ENCODE results near the gene DYNLRB1. TPM values are rescaled to one million over a fixed set of nuclear protein-coding genes. Genes with fewer than 3 reads are reported as not detected.

The DYNLRB1 gene
- total and polyA plus RNA-seq, 2 of the 13 experiments (the other 11 are each of a cell fraction or from before 2014, with no cell fraction given), result 140 to 244 TPM

DNA sequence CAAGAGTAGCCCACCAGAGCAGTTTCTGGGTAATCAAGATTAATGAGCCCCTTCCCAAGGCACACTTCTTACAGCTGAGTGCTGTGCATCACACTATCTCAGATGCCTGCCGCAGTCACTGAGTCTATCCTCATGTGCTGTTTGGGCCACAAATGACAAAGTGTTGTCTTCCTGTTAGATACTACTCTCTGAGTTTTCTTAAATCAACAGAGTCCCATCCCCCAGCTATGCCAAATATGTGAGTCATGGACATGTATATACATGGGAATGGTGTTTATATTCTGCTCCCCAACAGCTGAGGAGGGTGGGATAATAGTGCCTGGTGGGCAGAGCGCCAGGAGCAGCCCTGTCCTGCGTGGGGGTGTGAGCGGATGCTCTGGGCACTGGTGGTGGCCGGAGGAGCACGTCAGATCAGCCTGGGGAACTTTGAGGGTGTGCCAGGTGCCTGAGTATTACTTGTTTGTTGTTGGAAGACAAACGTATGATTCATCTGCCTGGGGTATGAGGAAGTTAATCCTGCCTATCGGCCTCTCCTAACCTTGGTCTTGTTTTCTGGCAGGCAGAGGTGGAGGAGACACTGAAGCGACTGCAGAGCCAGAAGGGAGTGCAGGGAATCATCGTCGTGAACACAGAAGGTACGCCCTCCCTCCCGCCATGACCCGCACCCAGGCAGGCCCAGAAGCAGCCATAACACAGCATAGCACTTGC, 9.6 kb downstream of the DYNLRB1 start (continued):
- TF ChIP-seq, protein P1, sequence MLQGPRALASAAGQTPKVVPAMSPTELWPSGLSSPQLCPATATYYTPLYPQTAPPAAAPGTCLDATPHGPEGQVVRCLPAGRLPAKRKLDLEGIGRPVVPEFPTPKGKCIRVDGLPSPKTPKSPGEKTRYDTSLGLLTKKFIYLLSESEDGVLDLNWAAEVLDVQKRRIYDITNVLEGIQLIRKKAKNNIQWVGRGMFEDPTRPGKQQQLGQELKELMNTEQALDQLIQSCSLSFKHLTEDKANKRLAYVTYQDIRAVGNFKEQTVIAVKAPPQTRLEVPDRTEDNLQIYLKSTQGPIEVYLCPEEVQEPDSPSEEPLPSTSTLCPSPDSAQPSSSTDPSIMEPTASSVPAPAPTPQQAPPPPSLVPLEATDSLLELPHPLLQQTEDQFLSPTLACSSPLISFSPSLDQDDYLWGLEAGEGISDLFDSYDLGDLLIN (CRISPR knock-in tag; IDR thresholded peaks at IDR 0.05; ENCODE audit: borderline replicate concordance), result no peak
- TF ChIP-seq, protein P2, sequence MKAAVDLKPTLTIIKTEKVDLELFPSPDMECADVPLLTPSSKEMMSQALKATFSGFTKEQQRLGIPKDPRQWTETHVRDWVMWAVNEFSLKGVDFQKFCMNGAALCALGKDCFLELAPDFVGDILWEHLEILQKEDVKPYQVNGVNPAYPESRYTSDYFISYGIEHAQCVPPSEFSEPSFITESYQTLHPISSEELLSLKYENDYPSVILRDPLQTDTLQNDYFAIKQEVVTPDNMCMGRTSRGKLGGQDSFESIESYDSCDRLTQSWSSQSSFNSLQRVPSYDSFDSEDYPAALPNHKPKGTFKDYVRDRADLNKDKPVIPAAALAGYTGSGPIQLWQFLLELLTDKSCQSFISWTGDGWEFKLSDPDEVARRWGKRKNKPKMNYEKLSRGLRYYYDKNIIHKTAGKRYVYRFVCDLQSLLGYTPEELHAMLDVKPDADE (CRISPR knock-in tag; IDR thresholded peaks at IDR 0.05), result no peak
- TF ChIP-seq, protein P3, sequence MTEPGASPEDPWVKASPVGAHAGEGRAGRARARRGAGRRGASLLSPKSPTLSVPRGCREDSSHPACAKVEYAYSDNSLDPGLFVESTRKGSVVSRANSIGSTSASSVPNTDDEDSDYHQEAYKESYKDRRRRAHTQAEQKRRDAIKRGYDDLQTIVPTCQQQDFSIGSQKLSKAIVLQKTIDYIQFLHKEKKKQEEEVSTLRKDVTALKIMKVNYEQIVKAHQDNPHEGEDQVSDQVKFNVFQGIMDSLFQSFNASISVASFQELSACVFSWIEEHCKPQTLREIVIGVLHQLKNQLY (CRISPR knock-in tag; IDR thresholded peaks at IDR 0.05), result peak; percentile 84
- TF ChIP-seq, protein P4, sequence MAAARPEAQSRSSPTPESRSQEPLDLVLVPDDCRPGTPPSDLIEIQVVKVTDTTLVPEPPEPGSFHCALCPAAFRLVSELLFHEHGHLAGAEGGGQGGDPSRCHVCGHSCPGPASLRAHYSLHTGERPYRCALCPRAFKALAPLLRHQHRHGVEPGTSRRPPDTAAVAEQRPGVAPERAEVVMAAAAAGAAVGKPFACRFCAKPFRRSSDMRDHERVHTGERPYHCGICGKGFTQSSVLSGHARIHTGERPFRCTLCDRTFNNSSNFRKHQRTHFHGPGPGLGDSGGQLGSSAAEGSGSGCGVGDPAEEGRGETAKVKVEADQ (CRISPR knock-in tag; IDR thresholded peaks at IDR 0.05; ENCODE audit: borderline replicate concordance), result no peak
- TF ChIP-seq, protein P5, sequence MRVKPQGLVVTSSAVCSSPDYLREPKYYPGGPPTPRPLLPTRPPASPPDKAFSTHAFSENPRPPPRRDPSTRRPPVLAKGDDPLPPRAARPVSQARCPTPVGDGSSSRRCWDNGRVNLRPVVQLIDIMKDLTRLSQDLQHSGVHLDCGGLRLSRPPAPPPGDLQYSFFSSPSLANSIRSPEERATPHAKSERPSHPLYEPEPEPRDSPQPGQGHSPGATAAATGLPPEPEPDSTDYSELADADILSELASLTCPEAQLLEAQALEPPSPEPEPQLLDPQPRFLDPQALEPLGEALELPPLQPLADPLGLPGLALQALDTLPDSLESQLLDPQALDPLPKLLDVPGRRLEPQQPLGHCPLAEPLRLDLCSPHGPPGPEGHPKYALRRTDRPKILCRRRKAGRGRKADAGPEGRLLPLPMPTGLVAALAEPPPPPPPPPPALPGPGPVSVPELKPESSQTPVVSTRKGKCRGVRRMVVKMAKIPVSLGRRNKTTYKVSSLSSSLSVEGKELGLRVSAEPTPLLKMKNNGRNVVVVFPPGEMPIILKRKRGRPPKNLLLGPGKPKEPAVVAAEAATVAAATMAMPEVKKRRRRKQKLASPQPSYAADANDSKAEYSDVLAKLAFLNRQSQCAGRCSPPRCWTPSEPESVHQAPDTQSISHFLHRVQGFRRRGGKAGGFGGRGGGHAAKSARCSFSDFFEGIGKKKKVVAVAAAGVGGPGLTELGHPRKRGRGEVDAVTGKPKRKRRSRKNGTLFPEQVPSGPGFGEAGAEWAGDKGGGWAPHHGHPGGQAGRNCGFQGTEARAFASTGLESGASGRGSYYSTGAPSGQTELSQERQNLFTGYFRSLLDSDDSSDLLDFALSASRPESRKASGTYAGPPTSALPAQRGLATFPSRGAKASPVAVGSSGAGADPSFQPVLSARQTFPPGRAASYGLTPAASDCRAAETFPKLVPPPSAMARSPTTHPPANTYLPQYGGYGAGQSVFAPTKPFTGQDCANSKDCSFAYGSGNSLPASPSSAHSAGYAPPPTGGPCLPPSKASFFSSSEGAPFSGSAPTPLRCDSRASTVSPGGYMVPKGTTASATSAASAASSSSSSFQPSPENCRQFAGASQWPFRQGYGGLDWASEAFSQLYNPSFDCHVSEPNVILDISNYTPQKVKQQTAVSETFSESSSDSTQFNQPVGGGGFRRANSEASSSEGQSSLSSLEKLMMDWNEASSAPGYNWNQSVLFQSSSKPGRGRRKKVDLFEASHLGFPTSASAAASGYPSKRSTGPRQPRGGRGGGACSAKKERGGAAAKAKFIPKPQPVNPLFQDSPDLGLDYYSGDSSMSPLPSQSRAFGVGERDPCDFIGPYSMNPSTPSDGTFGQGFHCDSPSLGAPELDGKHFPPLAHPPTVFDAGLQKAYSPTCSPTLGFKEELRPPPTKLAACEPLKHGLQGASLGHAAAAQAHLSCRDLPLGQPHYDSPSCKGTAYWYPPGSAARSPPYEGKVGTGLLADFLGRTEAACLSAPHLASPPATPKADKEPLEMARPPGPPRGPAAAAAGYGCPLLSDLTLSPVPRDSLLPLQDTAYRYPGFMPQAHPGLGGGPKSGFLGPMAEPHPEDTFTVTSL (CRISPR knock-in tag; IDR thresholded peaks at IDR 0.05; ENCODE audit: borderline replicate concordance), result peak; percentile 97
- TF ChIP-seq, protein P6, sequence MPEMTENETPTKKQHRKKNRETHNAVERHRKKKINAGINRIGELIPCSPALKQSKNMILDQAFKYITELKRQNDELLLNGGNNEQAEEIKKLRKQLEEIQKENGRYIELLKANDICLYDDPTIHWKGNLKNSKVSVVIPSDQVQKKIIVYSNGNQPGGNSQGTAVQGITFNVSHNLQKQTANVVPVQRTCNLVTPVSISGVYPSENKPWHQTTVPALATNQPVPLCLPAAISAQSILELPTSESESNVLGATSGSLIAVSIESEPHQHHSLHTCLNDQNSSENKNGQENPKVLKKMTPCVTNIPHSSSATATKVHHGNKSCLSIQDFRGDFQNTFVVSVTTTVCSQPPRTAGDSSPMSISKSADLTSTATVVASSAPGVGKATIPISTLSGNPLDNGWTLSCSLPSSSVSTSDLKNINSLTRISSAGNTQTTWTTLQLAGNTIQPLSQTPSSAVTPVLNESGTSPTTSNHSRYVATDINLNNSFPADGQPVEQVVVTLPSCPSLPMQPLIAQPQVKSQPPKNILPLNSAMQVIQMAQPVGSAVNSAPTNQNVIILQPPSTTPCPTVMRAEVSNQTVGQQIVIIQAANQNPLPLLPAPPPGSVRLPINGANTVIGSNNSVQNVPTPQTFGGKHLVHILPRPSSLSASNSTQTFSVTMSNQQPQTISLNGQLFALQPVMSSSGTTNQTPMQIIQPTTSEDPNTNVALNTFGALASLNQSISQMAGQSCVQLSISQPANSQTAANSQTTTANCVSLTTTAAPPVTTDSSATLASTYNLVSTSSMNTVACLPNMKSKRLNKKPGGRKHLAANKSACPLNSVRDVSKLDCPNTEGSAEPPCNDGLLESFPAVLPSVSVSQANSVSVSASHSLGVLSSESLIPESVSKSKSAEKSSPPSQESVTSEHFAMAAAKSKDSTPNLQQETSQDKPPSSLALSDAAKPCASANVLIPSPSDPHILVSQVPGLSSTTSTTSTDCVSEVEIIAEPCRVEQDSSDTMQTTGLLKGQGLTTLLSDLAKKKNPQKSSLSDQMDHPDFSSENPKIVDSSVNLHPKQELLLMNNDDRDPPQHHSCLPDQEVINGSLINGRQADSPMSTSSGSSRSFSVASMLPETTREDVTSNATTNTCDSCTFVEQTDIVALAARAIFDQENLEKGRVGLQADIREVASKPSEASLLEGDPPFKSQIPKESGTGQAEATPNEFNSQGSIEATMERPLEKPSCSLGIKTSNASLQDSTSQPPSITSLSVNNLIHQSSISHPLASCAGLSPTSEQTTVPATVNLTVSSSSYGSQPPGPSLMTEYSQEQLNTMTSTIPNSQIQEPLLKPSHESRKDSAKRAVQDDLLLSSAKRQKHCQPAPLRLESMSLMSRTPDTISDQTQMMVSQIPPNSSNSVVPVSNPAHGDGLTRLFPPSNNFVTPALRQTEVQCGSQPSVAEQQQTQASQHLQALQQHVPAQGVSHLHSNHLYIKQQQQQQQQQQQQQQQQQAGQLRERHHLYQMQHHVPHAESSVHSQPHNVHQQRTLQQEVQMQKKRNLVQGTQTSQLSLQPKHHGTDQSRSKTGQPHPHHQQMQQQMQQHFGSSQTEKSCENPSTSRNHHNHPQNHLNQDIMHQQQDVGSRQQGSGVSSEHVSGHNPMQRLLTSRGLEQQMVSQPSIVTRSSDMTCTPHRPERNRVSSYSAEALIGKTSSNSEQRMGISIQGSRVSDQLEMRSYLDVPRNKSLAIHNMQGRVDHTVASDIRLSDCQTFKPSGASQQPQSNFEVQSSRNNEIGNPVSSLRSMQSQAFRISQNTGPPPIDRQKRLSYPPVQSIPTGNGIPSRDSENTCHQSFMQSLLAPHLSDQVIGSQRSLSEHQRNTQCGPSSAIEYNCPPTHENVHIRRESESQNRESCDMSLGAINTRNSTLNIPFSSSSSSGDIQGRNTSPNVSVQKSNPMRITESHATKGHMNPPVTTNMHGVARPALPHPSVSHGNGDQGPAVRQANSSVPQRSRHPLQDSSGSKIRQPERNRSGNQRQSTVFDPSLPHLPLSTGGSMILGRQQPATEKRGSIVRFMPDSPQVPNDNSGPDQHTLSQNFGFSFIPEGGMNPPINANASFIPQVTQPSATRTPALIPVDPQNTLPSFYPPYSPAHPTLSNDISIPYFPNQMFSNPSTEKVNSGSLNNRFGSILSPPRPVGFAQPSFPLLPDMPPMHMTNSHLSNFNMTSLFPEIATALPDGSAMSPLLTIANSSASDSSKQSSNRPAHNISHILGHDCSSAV (CRISPR knock-in tag; IDR thresholded peaks at IDR 0.05; ENCODE audit: borderline replicate concordance), result no peak
- TF ChIP-seq ATF7 (IDR thresholded peaks at IDR 0.05), result no peak
- TF ChIP-seq ATF7 (CRISPR knock-in tag; IDR thresholded peaks at IDR 0.05), result peak; percentile 93
- 0 out of 2 replicates have a peak, but pooled peaks have one; percentile 27 for TF ChIP-seq ZKSCAN5 (CRISPR knock-in tag; IDR thresholded peaks at IDR 0.05)

Data from HepG2 (cell line).